ENCODE results near the gene PDE4DIP.
"Not testable (repeated sequence)": the region's sequence is repeated elsewhere in the genome, so short reads cannot be mapped to it uniquely, and the experiment has no call there.

Gene PDE4DIP

GRCh38 chr1:149064611-149065010 is 220.4 kb downstream of the PDE4DIP start:
- DNase-seq (ENCODE audit: low read depth in 1 of 2, low spot score in 1 of 2) = not testable (repeated sequence)

- not testable (repeated sequence) for DNase-seq (ENCODE audit: low read depth in 1 of 2, low spot score in 1 of 2)
Observed at GRCh38 chr1:149075505-149076127, 231.4 kb downstream of the PDE4DIP start.

Data from stimulated activated CD4-positive, alpha-beta T cell treated with anti-CD3 and anti-CD28 coated beads, Interleukin-15, amount 100 ng/mL, for 1 hour (primary cell).